Gastroesophageal sphincter (tissue), 4 donors: ENCODE data around the gene GAREM1. TPM values are rescaled to one million over a fixed set of nuclear protein-coding genes. Genes with fewer than 3 reads are reported as not detected.

Experiments
- ATAC-seq: fragments of 150-250 bp; one replicate; pipeline ENCODE4 v1.9.1; 2016; ENCODE audit warnings: mild to moderate bottlenecking, moderate library complexity
- H3K27ac ChIP-seq, 4 donors: fragments of 200-600 bp; sonication (generic) in 3 of 4; 1 replicate in 3 of 4; 2 replicates in 1 of 4; pipeline ENCODE4 v1.5.1; 2016 to 2019
- H3K27me3 ChIP-seq: fragments of 200-600 bp; sonication (generic); one replicate; pipeline ENCODE4 v1.5.1; 2019
- H3K36me3 ChIP-seq, 2 donors: fragments of 200-600 bp; sonication (generic); one replicate each; pipeline ENCODE4 v1.5.1; 2019; ENCODE audit warnings: control low read depth in 1 of 2
- H3K4me1 ChIP-seq, 3 donors: fragments of 200-600 bp; sonication (generic); 1 replicate in 2 of 3; 2 replicates in 1 of 3; pipeline ENCODE4 v1.5.1; 2016 to 2019; ENCODE audit warnings: control low read depth in 2 of 3
- H3K4me3 ChIP-seq, 2 donors: fragments of 200-600 bp; sonication (generic); one replicate each; pipeline ENCODE4 v1.5.1; 2019; ENCODE audit warnings: mild to moderate bottlenecking in 1 of 2, moderate library complexity in 1 of 2
- H3K9me3 ChIP-seq, 3 donors: fragments of 200-600 bp; sonication (generic); one replicate each; pipeline ENCODE4 v1.5.1; 2017 to 2019; ENCODE audit warnings: control low read depth in 2 of 3
- EP300 ChIP-seq: sonication (generic); formaldehyde crosslinking; IDR thresholded peaks from one replicate; pipeline ENCODE4 v1.6.1; 2017; ENCODE audit warnings: antibody characterized with exemption, mild to moderate bottlenecking
- POLR2A ChIP-seq, 2 donors: fragments of 450-650 bp; IDR thresholded peaks; one replicate each; pipeline ENCODE4 v1.6.1; 2017; ENCODE audit warnings: antibody characterized with exemption in 2 of 2, mild to moderate bottlenecking in 2 of 2, moderate library complexity in 1 of 2
- POLR2AphosphoS5 ChIP-seq: sonication (generic); formaldehyde crosslinking; IDR thresholded peaks from one replicate; pipeline ENCODE4 v1.6.1; 2017; ENCODE audit warnings: antibody characterized with exemption
- WGBS, 2 donors: methylation state at CpG; one replicate each; pipeline ENCODE4 v1.1.5; 2018; ENCODE audit warnings: low coverage in 1 of 2; 5-methylcytosine and 5-hydroxymethylcytosine counted together
- total RNA-seq, 4 donors: library from RNA; depleted of rRNA; stranded (reverse); fragments of >200 nt; gene quantifications; one replicate each; pipeline ENCODE4 v1.1.0, GENCODE V29; 2016
- TF ChIP-seq, protein P1 (sequence below), 4 experiments: fragments of 200-600 bp in 2 of 4; fragments of 450-650 bp in 2 of 4; sonication (generic) in 1 of 4; IDR thresholded peaks; one replicate each; pipeline ENCODE4 v1.5.1; 2017 to 2019; ENCODE audit warnings: antibody characterized with exemption in 4 of 4, mild to moderate bottlenecking in 2 of 4, moderate library complexity in 2 of 4

The GAREM1 gene
- total RNA-seq, 4 donors from 2014 or later, result 8.2 to 16.6 (median 12.3) TPM

DNA sequence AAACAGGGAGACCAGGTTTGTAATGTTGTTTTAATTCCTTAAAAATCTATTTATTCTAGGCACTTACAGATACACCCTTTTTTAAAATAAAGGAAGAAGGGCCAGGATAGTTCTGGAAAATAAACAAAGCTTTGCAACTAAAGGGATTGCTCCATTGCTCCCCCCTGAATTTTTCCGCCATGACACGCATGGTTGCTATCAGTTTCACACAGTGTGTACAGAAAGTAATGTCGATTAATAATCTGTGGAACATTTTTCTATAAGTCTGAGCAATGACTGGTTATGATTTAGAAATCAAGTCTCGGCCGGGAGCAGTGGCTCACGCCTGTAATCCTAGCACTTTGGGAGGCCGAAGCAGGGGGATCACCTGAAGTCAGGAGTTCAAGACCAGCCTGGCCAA is 90.8 kb downstream of the GAREM1 start:
- H3K36me3 ChIP-seq, result no peaks in the 10 kb centered on the region
- no peak overlapping the region for H3K27ac ChIP-seq
- H3K9me3 ChIP-seq, result no peaks in the 10 kb centered on the region
- no peak overlapping the region for H3K4me3 ChIP-seq
- H3K4me1 ChIP-seq, result peaks cover 0 to 20% (median 4%) of the 10 kb centered on the region in 3 donors
- 82 to 86% methylated on average over 4 to 6 of the region's 7 CpGs for WGBS, 2 donors
- H3K27me3 ChIP-seq, result no peaks in the 10 kb centered on the region
- no peak for ATAC-seq
- TF ChIP-seq POLR2A (IDR thresholded peaks at IDR 0.05) (no peak), EP300 (no peak), POLR2AphosphoS5 (no peak)
- TF ChIP-seq, protein P1, sequence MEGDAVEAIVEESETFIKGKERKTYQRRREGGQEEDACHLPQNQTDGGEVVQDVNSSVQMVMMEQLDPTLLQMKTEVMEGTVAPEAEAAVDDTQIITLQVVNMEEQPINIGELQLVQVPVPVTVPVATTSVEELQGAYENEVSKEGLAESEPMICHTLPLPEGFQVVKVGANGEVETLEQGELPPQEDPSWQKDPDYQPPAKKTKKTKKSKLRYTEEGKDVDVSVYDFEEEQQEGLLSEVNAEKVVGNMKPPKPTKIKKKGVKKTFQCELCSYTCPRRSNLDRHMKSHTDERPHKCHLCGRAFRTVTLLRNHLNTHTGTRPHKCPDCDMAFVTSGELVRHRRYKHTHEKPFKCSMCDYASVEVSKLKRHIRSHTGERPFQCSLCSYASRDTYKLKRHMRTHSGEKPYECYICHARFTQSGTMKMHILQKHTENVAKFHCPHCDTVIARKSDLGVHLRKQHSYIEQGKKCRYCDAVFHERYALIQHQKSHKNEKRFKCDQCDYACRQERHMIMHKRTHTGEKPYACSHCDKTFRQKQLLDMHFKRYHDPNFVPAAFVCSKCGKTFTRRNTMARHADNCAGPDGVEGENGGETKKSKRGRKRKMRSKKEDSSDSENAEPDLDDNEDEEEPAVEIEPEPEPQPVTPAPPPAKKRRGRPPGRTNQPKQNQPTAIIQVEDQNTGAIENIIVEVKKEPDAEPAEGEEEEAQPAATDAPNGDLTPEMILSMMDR (IDR thresholded peaks at IDR 0.05), result no peak

- Histone ChIP-seq H3K36me3 (no peaks in the 10 kb centered on the region), H3K27me3 (no peaks in the 10 kb centered on the region), H3K27ac (peak overlapping the region in 1 of 4 donors; percentile 4), H3K4me3 (no peak overlapping the region), H3K9me3 (no peaks in the 10 kb centered on the region), H3K4me1 (peaks cover 4 to 23% (median 7%) of the 10 kb centered on the region in 3 donors)
- ATAC-seq, result peak; percentile 52
- 55 to 71% methylated on average over 2 to 4 of the region's 4 CpGs for WGBS, 2 donors
- TF ChIP-seq, protein P1 (IDR thresholded peaks at IDR 0.05), result no peak
- TF ChIP-seq POLR2AphosphoS5, result no peak
- no peak for TF ChIP-seq POLR2A (IDR thresholded peaks at IDR 0.05)
- no peak for TF ChIP-seq EP300
Observed at GRCh38 chr18:32378705-32379104, 92.0 kb downstream of the GAREM1 start.

DNA sequence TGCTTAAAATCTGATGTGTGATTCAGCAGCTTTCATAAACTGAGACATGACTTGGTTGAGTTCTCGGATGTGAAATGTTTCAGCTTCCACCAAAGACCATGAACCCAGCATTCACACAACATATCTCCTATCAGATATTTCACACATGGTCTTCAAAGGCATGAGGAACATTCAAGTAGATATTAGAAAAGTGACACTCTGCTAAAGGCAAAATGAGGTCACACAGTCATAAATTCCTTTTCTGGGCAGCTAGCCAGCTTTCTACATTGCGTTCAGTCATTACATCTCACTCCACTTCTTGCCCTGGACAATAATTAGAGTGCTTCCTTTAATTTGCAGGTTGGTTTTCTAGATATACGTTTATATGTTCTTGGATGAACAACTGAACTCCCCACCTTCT is 96.7 kb downstream of the GAREM1 start:
- no peak overlapping the region for H3K27ac ChIP-seq
- H3K9me3 ChIP-seq, result no peaks in the 10 kb centered on the region
- TF ChIP-seq POLR2A (IDR thresholded peaks at IDR 0.05), result no peak
- TF ChIP-seq POLR2AphosphoS5, result no peak
- TF ChIP-seq, protein P1 (IDR thresholded peaks at IDR 0.05), result no peak
- TF ChIP-seq EP300, result no peak
- H3K36me3 ChIP-seq, result no peaks in the 10 kb centered on the region
- H3K27me3 ChIP-seq, result no peaks in the 10 kb centered on the region
- WGBS, 2 donors, result 22 to 25% methylated on average over 3 of the region's 3 CpGs
- ATAC-seq, result no peak
- peaks cover 5 to 24% (median 13%) of the 10 kb centered on the region in 3 donors for H3K4me1 ChIP-seq
- no peak overlapping the region for H3K4me3 ChIP-seq

DNA sequence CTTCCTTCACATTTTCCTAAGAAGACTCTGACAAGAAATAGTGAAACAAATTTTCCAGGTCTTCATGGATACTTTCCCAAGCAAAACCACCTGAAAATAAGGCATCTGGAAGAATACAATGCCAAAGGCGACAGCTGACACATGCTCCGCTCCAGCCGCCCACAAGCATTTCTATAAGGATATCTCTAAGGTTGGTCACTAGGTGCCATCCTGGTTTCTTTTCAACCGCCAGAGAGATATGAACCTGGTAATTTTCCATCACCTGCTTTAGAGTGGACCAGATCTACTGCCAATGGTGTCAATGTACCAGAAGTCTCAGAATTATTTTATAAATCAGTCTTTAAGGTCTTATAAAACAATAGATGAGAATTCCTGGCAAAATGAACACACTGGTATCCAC is 97.2 kb downstream of the GAREM1 start:
- no peak overlapping the region for H3K27ac ChIP-seq
- H3K4me3 ChIP-seq, result no peak overlapping the region
- no peaks in the 10 kb centered on the region for H3K27me3 ChIP-seq
- H3K36me3 ChIP-seq, result no peaks in the 10 kb centered on the region
- TF ChIP-seq, protein P1 (IDR thresholded peaks at IDR 0.05), result no peak
- TF ChIP-seq POLR2AphosphoS5 (no peak), EP300 (no peak), POLR2A (IDR thresholded peaks at IDR 0.05) (no peak)
- no peaks in the 10 kb centered on the region for H3K9me3 ChIP-seq
- ATAC-seq, result no peak
- peaks cover 5 to 25% (median 13%) of the 10 kb centered on the region in 3 donors for H3K4me1 ChIP-seq
- WGBS, 2 donors, result 92 to 94% methylated on average over 4 of the region's 4 CpGs

DNA sequence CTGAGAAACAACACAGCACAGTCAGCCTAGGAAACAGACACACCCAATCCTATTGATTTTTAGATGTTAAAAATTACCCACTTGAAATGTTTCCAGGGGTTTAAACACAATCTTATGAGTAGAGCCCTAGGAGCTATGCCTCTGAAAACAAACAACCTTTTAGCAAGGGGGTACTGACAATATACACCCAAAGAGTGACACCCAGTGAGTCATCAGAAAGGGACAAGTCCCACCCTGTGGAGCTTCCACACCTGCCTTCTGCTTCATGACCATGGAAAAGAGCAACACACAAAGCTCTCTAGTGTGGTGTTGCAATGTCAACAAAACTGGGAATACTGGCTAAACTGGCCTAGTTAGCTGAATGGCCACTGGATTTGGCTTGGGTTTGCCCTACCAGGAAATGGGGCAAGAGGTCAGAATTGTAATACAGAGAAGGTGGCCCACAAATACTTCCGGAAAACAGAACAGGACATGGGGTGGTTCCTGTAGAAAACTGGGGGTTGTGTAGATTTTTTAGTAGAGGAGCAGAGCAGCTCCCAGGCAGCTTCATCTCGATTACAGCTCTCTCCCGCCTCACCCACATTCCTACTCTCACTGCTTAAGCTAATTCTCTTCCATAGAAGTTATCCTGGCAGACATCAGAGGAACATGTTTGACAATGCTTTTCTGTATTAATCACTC is 98.2 kb downstream of the GAREM1 start:
- H3K4me1 ChIP-seq, result peaks cover 5 to 33% (median 13%) of the 10 kb centered on the region in 3 donors
- H3K27ac ChIP-seq, result peak overlapping the region in 1 of 4 donors; percentile 2
- 57 to 70% methylated on average over 3 of the region's 3 CpGs for WGBS, 2 donors
- no peaks in the 10 kb centered on the region for H3K36me3 ChIP-seq
- no peaks in the 10 kb centered on the region for H3K27me3 ChIP-seq
- H3K4me3 ChIP-seq, result no peak overlapping the region
- no peaks in the 10 kb centered on the region for H3K9me3 ChIP-seq
- peak; percentile 34 for ATAC-seq
- no peak for TF ChIP-seq EP300
- TF ChIP-seq POLR2A (IDR thresholded peaks at IDR 0.05), result no peak
- no peak for TF ChIP-seq POLR2AphosphoS5
- TF ChIP-seq, protein P1 (IDR thresholded peaks at IDR 0.05), result no peak
